Activated naive CD8-positive, alpha-beta T cell treated with anti-CD3 and anti-CD28 coated beads, Interleukin-2, amount 50 U/mL, for 24 hours (primary cell): ENCODE results near the gene CFAP90.

ENCODE experiments used
- ATAC-seq: fragments of 150-1000 bp; cut with Tn5 transposase; one replicate; pipeline ENCODE4 v1.10.0; 2021
- DNase-seq: peaks from one replicate; pipeline ENCODE4 v3.0.0; 2021
- H3K27ac Mint-ChIP-seq: one replicate; pipeline ENCODE4 v1.8.0; 2021; ENCODE audit warnings: mild to moderate bottlenecking, mixed read lengths
- H3K27me3 Mint-ChIP-seq: one replicate; pipeline ENCODE4 v1.8.0; 2021; ENCODE audit warnings: mixed read lengths
- H3K36me3 Mint-ChIP-seq: one replicate; pipeline ENCODE4 v1.8.0; 2021; ENCODE audit warnings: low read depth, mixed read lengths
- H3K4me1 Mint-ChIP-seq: one replicate; pipeline ENCODE4 v1.8.0; 2021; ENCODE audit warnings: mixed read lengths
- H3K4me3 Mint-ChIP-seq: one replicate; pipeline ENCODE4 v1.8.0; 2021; ENCODE audit warnings: mild to moderate bottlenecking, moderate library complexity, mixed read lengths
- H3K9me3 Mint-ChIP-seq: one replicate; pipeline ENCODE4 v1.8.0; 2021; ENCODE audit warnings: mixed read lengths

The CFAP90 gene

DNA sequence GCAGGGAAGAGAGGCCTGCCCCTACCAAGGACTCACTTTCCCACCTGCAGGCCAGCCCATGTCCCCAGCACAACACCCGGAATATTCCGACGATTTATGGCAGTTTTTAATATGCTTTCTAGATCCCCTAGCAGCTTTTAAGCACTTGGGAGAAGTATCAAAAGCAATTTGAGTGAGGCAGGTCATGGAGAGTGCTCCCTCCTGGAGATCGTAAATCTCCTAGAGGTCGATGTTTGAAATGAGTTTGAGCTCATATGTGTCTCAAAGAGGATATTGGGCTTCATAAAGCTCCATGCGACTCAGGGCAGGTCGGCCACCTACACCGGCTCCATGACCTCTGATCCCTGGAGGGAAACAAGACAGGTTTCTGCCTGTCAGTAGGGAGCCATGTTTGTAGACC is 27.3 kb downstream of the CFAP90 start:
- Mint-ChIP-seq H3K9me3 (no peaks in the 10 kb centered on the region), H3K27me3 (peaks cover 10% of the 10 kb centered on the region), H3K4me3 (no peak overlapping the region), H3K27ac (no peak overlapping the region), H3K36me3 (no peaks in the 10 kb centered on the region), H3K4me1 (no peaks in the 10 kb centered on the region)
- ATAC-seq: no peak
- no peak for DNase-seq

DNA sequence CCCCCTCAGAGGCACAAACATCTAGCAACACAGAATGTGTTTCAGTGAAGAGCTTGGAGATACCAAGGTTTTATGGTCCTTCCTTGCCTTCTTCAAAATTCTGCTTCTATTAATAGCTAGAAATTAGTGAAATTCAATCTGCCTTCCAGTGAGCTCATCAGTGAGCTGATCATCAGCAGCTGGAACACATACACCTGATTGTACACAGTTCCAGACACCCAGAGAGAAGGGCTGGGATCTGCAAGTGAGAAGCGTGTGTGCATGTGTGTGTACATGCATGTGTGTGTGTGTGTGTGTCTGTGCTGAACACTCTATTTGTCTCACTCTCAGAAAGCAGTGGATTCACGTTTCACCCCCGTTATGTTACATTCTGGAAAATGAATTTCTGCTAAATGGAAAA is 28.5 kb downstream of the CFAP90 start:
- Mint-ChIP-seq H3K4me3 (no peak overlapping the region), H3K27ac (no peak overlapping the region), H3K36me3 (no peaks in the 10 kb centered on the region), H3K4me1 (no peaks in the 10 kb centered on the region), H3K27me3 (peaks cover 11% of the 10 kb centered on the region), H3K9me3 (no peaks in the 10 kb centered on the region)
- DNase-seq (no peak), ATAC-seq (no peak)

DNA sequence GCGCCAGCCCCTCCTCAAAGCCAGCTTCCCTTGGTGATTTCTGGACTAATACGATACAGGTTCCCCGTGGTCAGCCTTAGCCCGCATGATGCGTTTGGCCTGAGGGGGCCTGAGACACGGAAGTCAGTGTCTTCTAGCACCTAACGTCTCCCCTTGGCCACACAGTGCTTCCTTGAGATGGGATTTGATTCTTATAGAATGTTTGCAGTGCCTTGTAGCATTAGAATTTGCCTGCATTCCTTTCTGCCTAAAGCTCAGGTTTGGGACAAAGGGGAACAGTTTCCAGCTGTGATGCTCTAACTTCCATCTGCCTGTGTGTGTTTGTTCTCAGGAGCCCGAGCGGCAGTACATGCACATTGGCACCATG is 34.4 kb downstream of the CFAP90 start:
- H3K27me3 Mint-ChIP-seq: peaks cover 36% of the 10 kb centered on the region
- no peaks in the 10 kb centered on the region for H3K9me3 Mint-ChIP-seq
- H3K4me3 Mint-ChIP-seq: no peak overlapping the region
- no peak for DNase-seq
- H3K4me1 Mint-ChIP-seq: no peaks in the 10 kb centered on the region
- no peak for ATAC-seq
- H3K27ac Mint-ChIP-seq: no peak overlapping the region
- no peaks in the 10 kb centered on the region for H3K36me3 Mint-ChIP-seq

DNA sequence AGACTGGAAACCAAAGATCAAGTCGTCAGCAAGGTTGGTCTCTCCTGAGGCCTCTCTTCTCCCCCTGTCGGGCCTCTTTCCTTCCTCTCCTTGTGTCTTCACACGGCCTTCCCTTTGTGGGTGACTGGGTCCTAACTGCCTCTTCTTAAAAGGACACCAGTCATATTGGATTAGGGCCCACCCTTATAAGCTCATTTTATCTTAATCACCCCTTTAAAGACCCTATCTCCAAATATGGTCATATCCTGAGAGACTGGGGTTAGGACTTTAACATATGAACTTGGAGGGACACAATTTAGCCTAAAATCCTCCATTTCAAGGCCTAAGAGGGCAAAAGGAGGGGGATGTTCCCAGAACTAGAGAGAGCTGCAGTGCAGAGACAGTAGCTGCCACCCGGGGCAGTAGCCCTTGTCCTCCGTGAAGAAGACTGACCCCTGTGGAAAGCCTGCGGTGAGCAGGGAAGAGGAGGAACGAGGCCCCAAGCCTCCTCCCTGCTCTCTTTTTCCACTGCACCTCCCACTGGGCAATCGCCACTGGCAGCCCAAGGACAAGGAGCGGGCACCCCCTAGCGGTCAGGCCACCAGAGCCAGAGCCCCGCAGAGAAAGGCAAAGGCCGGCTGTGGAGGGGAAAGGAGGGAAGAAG is 34.9 kb downstream of the CFAP90 start:
- no peaks in the 10 kb centered on the region for H3K9me3 Mint-ChIP-seq

DNA sequence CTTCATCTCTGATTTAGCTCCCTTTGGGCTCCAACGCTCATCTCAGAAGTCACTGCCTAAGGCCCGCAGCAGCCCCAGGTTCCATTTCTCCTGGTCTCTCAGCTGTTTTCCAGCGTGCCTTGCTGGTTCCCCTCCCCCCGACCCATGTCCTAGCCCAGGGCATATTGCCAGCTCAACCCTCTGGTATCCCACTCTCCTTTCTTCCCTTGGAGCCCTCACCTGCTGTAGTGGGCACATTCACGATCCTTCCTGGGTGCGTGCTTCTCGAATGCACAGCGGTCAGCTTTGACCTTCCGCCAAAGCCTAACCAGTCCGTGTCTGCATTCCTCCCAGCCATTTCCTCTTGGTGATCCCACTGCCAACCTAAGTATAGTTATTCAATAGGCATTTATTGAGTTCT is 36.1 kb downstream of the CFAP90 start:
- H3K4me1 Mint-ChIP-seq: no peaks in the 10 kb centered on the region
- H3K9me3 Mint-ChIP-seq: no peaks in the 10 kb centered on the region
- DNase-seq (no peak), ATAC-seq (no peak)
- H3K27ac Mint-ChIP-seq: no peak overlapping the region
- H3K4me3 Mint-ChIP-seq: no peak overlapping the region
- peaks cover 34% of the 10 kb centered on the region for H3K27me3 Mint-ChIP-seq
- H3K36me3 Mint-ChIP-seq: no peaks in the 10 kb centered on the region

More for the DNA sequence above, 34.9 kb downstream of the CFAP90 start:
- peak; percentile 81 for ATAC-seq
- Mint-ChIP-seq H3K27me3 (peaks cover 35% of the 10 kb centered on the region), H3K36me3 (no peaks in the 10 kb centered on the region), H3K4me1 (no peaks in the 10 kb centered on the region), H3K4me3 (no peak overlapping the region), H3K27ac (no peak overlapping the region)
- DNase-seq: peak; percentile 78

DNA sequence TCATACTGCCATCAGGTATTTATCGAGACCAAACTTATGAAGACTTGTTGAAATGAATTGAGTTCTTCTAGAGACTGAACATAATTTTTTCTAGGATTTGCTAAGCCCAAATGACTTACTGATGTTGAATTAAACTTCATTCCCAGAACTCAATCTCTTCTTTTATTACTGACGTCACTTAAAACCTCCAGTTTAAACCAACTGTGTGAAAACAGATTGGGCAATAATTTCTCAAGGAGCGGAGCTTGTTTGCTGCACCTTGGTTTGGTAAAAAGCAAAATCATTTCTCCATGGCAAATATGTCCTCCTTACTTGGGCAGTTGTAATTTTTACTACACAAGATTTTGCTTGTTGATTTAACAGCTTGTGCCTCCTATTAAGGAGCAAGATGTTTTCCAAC is 37.4 kb downstream of the CFAP90 start:
- no peak overlapping the region for H3K27ac Mint-ChIP-seq
- H3K4me1 Mint-ChIP-seq: no peaks in the 10 kb centered on the region
- H3K4me3 Mint-ChIP-seq: no peak overlapping the region
- no peak for ATAC-seq
- no peak for DNase-seq
- no peaks in the 10 kb centered on the region for H3K9me3 Mint-ChIP-seq
- H3K36me3 Mint-ChIP-seq: no peaks in the 10 kb centered on the region
- peaks cover 29% of the 10 kb centered on the region for H3K27me3 Mint-ChIP-seq

DNA sequence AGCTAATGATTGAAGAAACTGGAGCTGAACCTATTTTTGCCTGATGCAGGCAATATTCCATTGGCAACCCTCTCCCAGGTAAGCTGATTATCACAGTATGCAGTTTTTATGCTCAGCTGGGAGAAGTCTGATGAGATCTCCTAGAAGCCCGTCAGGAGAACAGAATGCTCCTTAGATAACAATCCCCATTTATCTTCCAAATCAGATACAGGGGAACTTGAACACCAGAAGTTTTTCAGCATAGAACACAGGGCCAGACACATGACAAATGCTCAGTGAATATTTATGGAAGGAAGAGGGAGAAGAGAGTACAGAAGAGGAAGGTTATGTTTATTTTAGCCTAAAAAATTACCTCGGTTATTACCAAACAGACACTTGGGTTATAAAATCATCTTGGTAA is 37.9 kb downstream of the CFAP90 start:
- Mint-ChIP-seq H3K4me1 (no peaks in the 10 kb centered on the region), H3K36me3 (no peaks in the 10 kb centered on the region), H3K4me3 (no peak overlapping the region), H3K27ac (no peak overlapping the region), H3K27me3 (peaks cover 27% of the 10 kb centered on the region), H3K9me3 (no peaks in the 10 kb centered on the region)
- ATAC-seq: no peak
- no peak for DNase-seq

DNA sequence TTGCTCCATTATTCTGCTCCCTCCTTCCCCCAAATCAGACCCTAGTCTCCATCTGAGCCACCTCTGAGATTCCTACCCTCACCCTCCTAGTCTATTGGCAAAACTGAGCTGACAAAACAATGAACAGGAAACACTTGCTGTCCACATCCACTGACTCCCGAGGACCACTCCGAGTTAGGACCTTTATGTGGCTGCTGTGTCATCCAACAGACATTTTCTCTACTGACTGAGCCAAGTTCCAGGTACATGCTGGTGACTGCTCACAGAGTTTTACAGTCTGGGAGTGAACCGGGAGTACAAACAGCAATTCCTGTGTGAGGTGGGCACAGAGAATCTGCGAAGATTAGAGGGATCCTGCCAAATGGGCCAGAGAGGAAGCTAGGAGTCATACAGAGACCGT is 39.2 kb downstream of the CFAP90 start:
- Mint-ChIP-seq H3K4me3 (no peak overlapping the region), H3K4me1 (no peaks in the 10 kb centered on the region), H3K27me3 (peaks cover 22% of the 10 kb centered on the region), H3K27ac (no peak overlapping the region), H3K9me3 (no peaks in the 10 kb centered on the region), H3K36me3 (no peaks in the 10 kb centered on the region)
- no peak for ATAC-seq
- no peak for DNase-seq

DNA sequence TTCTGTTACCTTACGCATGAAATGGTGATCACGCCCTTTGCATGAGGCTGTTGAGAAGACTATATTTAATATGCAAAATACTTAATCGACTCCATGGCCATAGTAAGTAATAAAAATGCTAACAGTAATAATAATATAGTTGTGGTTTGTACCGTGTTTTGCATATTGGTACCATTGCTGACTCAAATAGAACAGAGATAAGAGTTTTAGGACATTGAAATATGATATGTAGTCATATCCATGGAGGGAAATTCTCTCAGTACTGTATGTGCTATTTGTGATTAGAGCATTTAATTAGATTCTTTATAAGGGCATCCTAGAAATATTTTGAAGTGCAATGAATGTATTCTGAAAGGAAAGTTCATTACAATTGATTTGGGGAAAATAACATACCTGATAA is 41.9 kb downstream of the CFAP90 start:
- ATAC-seq: no peak
- no peak overlapping the region for H3K4me3 Mint-ChIP-seq
- no peaks in the 10 kb centered on the region for H3K36me3 Mint-ChIP-seq
- H3K27ac Mint-ChIP-seq: no peak overlapping the region
- H3K9me3 Mint-ChIP-seq: no peaks in the 10 kb centered on the region
- H3K27me3 Mint-ChIP-seq: peaks cover 11% of the 10 kb centered on the region
- no peak for DNase-seq
- H3K4me1 Mint-ChIP-seq: no peaks in the 10 kb centered on the region

DNA sequence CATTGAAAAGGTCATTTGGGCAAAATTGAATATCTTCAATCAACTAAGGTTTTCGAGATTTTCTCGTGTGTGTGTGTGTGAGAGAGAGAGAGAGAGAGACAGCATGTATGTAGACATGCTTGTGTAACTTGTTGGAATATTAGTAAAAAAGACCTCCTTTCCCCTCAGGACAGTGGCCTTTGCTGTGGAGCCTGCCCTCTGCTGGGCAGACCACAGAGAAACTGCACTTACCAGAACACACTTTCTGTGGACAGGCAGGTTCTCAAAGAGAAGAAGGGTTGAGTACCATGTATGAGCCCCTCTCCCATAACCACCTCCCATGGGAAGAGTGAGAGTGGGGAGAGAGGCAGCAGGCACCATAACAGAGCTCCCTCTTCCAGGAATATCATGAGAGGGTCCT is 45.6 kb downstream of the CFAP90 start:
- DNase-seq (no peak), ATAC-seq (no peak)
- Mint-ChIP-seq H3K27me3 (peaks cover 2% of the 10 kb centered on the region), H3K36me3 (no peaks in the 10 kb centered on the region), H3K4me1 (no peaks in the 10 kb centered on the region), H3K27ac (no peak overlapping the region), H3K4me3 (no peak overlapping the region), H3K9me3 (no peaks in the 10 kb centered on the region)

DNA sequence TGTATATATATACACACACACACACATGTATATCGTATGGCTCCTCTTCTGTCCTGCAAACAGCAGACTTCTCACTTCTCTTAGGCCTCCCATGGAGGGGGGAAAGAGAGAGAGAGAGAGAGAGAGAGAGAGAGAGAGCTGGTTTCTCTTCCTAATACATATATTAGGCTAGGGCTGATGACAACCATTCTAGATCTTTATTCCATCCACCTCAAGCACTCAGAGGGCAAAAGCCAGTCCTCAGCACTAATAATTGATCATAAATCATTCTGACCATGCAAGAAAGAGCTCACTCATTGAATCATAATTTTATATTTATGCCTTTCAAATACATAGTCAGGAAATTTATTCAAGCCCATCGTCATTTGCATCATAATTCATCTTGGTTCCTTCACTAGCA is 47.0 kb downstream of the CFAP90 start:
- H3K27ac Mint-ChIP-seq: no peak overlapping the region
- no peaks in the 10 kb centered on the region for H3K9me3 Mint-ChIP-seq
- H3K36me3 Mint-ChIP-seq: no peaks in the 10 kb centered on the region
- DNase-seq (no peak), ATAC-seq (no peak)
- H3K4me1 Mint-ChIP-seq: no peaks in the 10 kb centered on the region
- no peak overlapping the region for H3K4me3 Mint-ChIP-seq
- peaks cover 2% of the 10 kb centered on the region for H3K27me3 Mint-ChIP-seq

DNA sequence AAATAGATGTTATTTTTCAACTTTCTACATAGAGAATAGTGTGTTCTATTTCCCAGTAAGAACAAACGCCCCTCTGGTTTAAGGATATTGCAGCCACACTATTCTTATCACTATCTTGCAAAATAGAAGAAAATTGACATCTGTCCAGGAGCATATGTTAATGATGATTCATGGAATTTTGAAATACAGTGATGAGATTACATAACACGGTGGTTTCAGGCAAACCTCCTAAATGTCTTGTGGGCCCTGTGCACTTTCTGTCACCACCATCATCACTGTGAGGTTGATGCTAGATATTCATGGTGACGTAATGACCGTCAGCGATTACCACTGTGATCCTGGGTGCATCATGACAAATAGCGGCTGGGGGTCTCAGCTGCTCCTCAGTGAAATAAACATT is 48.1 kb downstream of the CFAP90 start:
- ATAC-seq (no peak), DNase-seq (no peak)
- no peaks in the 10 kb centered on the region for H3K36me3 Mint-ChIP-seq
- H3K4me1 Mint-ChIP-seq: no peaks in the 10 kb centered on the region
- no peaks in the 10 kb centered on the region for H3K9me3 Mint-ChIP-seq
- no peak overlapping the region for H3K27ac Mint-ChIP-seq
- peaks cover 2% of the 10 kb centered on the region for H3K27me3 Mint-ChIP-seq
- H3K4me3 Mint-ChIP-seq: no peak overlapping the region

DNA sequence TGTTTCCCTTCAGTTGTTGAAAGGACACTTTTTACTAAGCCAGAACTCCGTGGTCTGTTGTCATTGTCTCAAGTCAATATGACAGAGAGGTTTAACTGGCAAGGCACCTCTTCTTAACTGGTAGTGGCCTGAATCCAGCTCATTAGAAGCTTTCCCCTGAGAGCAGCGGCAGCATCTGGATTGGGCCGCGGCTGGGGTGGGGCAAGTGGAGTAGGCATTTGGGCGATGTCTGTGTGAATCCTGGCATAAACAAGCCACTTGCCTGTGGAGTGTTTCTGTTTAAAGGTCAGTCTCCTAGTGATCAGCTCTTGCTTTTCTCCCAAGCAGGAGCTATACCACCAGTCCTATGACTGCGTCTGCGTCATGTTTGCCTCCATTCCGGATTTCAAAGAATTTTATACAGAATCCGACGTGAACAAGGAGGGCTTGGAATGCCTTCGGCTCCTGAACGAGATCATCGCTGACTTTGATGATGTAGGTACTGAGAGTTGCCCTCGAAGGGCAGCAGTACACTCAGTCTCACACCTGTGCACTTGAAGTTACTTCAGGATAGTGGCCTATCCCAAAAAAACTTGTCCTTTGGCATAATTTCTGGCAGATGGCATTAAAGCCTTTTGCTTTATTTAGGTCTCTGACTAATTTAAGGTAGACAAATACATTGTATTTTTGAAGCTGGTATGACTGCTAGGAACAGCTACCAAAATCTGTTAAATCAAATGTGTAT is 48.9 kb downstream of the CFAP90 start:
- DNase-seq (no peak), ATAC-seq (no peak)
- no peaks in the 10 kb centered on the region for H3K4me1 Mint-ChIP-seq
- no peak overlapping the region for H3K4me3 Mint-ChIP-seq
- no peaks in the 10 kb centered on the region for H3K36me3 Mint-ChIP-seq
- no peak overlapping the region for H3K27ac Mint-ChIP-seq
- no peaks in the 10 kb centered on the region for H3K9me3 Mint-ChIP-seq
- H3K27me3 Mint-ChIP-seq: peaks cover 2% of the 10 kb centered on the region

DNA sequence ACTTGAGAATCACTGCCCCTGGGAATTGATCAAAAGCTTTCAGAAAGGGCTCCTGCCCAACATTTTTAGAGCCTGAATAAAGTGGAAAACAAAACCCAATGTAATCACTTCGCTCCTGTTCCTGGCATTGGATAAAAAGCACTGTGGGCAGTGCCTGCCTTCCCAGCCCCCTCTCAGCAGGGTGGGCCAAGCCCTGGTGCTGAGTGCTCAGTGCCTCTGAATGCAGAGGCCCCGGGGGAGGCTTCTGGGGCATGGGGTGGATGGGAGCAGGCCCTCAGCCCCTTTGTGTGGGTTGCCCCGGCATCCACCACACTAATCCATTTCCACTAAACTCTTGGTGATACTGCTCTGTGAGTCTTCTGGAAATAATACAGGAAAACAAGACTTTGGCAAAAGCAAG is 55.6 kb downstream of the CFAP90 start:
- Mint-ChIP-seq H3K36me3 (no peaks in the 10 kb centered on the region), H3K4me3 (no peak overlapping the region), H3K4me1 (no peaks in the 10 kb centered on the region), H3K27ac (no peak overlapping the region), H3K9me3 (no peaks in the 10 kb centered on the region), H3K27me3 (peaks cover 4% of the 10 kb centered on the region)
- DNase-seq (no peak), ATAC-seq (no peak)

DNA sequence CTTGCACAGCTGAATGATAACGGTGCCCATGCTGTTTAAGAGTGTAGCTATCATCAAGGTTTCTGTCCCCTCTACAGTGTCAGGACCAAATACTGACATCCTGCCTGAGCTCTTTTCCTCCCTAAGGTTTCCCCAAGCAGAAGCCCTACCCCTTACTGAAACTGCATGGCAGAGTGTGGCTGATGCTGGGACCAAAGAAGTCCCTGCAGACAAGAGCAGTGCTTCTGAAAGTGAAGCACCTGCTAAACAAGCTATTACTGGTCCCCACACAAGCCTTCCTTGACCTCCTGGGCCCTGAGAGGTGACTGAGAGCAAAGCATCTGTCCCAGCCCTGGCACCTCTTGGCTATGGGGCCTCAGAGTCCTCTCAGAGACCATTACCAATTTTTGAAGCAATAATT is 56.1 kb downstream of the CFAP90 start:
- DNase-seq (no peak), ATAC-seq (no peak)
- Mint-ChIP-seq H3K36me3 (no peaks in the 10 kb centered on the region), H3K27me3 (peaks cover 4% of the 10 kb centered on the region), H3K27ac (no peak overlapping the region), H3K9me3 (no peaks in the 10 kb centered on the region), H3K4me1 (no peaks in the 10 kb centered on the region), H3K4me3 (no peak overlapping the region)

DNA sequence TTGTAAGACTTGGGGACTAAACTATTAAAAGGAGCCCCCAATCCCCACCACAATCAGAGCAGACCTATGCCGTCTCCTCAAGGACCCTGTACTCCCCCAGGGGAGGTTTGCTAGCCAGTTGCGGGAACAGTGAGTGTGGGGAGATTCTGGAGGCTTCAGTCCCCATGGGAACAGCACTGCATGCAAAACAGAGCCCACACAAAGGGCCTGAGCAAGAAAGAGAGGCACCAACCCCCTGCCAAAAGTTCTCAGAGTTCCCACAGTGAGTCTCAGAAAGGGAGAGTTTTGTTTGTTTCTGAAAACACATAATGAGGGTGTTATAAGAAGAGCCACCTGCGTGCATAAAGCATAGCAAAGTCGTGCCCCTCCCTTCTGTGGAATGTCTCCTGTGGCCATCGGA is 56.6 kb downstream of the CFAP90 start:
- no peak for DNase-seq
- ATAC-seq: no peak
- Mint-ChIP-seq H3K36me3 (no peaks in the 10 kb centered on the region), H3K27me3 (peaks cover 4% of the 10 kb centered on the region), H3K4me1 (no peaks in the 10 kb centered on the region), H3K9me3 (no peaks in the 10 kb centered on the region), H3K4me3 (no peak overlapping the region), H3K27ac (no peak overlapping the region)
